H9 (cell line): Measurements from ENCODE around the gene CDK14. TPM values are rescaled to one million over a fixed set of nuclear protein-coding genes. Genes with fewer than 3 reads are reported as not detected.

Experiments used
- DNase-seq: peaks from one replicate; pipeline ENCODE4 v3.0.0-alpha.2; 2017
- H2AFZ ChIP-seq: one replicate; pipeline ENCODE4 v1.6.1; 2013; ENCODE audit warnings: mild to moderate bottlenecking, low read length, control low read depth, moderate library complexity
- H2AK5ac ChIP-seq: 2 replicates; pipeline ENCODE4 v1.6.1; 2013; ENCODE audit warnings: low read length, control low read depth, mixed read lengths; ENCODE audit not compliant: insufficient read length
- H2BK120ac ChIP-seq: one replicate; pipeline ENCODE4 v1.6.1; 2013; ENCODE audit warnings: low read depth, mild to moderate bottlenecking, low read length, control low read depth, inconsistent platforms; ENCODE audit not compliant: poor library complexity, severe bottlenecking
- H2BK12ac ChIP-seq: 2 replicates; pipeline ENCODE4 v1.6.1; 2013; ENCODE audit warnings: low read length, control low read depth, mixed read lengths, low read depth; ENCODE audit not compliant: insufficient read length
- H2BK15ac ChIP-seq: 2 replicates; pipeline ENCODE4 v1.6.1; 2013; ENCODE audit warnings: low read depth, low read length, control low read depth
- H2BK20ac ChIP-seq: one replicate; pipeline ENCODE4 v1.6.1; 2013; ENCODE audit warnings: low read depth, mild to moderate bottlenecking, low read length, control low read depth, inconsistent platforms; ENCODE audit not compliant: poor library complexity, severe bottlenecking
- H2BK5ac ChIP-seq: 2 replicates; pipeline ENCODE4 v1.6.1; 2013; ENCODE audit warnings: low read length, control low read depth, mixed read lengths; ENCODE audit not compliant: insufficient read length
- H3K14ac ChIP-seq: 2 replicates; pipeline ENCODE4 v1.6.1; 2013; ENCODE audit warnings: low read length, control low read depth; ENCODE audit not compliant: insufficient read depth
- H3K18ac ChIP-seq: 2 replicates; pipeline ENCODE4 v1.6.1; 2013; ENCODE audit warnings: low read depth, mild to moderate bottlenecking, mixed read lengths, low read length, control low read depth; ENCODE audit not compliant: insufficient read length
- H3K23ac ChIP-seq: 2 replicates; pipeline ENCODE4 v1.6.1; 2013; ENCODE audit warnings: low read length, control low read depth, mixed read lengths, low read depth; ENCODE audit not compliant: insufficient read length
- H3K23me2 ChIP-seq: 2 replicates; pipeline ENCODE4 v1.6.1; 2013; ENCODE audit warnings: low read depth, mild to moderate bottlenecking, mixed read lengths, low read length, control low read depth; ENCODE audit not compliant: insufficient read length, poor library complexity, severe bottlenecking
- H3K27ac ChIP-seq: 2 replicates; pipeline ENCODE4 v1.5.1; 2013; ENCODE audit warnings: low read length, control low read depth, mixed read lengths, low read depth; ENCODE audit not compliant: insufficient read length
- H3K27me3 ChIP-seq: 2 replicates; pipeline ENCODE4 v1.6.1; 2013; ENCODE audit warnings: low read length, control low read depth, inconsistent platforms; ENCODE audit not compliant: insufficient read depth
- H3K4ac ChIP-seq: 2 replicates; pipeline ENCODE4 v1.6.1; 2013; ENCODE audit warnings: low read depth, mild to moderate bottlenecking, control low read depth, inconsistent platforms, low read length, moderate library complexity
- H3K4me1 ChIP-seq: 2 replicates; pipeline ENCODE4 v1.6.1; 2013; ENCODE audit warnings: low read length, control low read depth, inconsistent platforms; ENCODE audit not compliant: insufficient read depth
- H3K4me2 ChIP-seq: 2 replicates; pipeline ENCODE4 v1.6.1; 2013; ENCODE audit warnings: low read length, control low read depth, mixed read lengths; ENCODE audit not compliant: insufficient read length, insufficient read depth
- H3K56ac ChIP-seq: 2 replicates; pipeline ENCODE4 v1.6.1; 2013; ENCODE audit warnings: low read depth, mild to moderate bottlenecking, mixed read lengths, low read length, control low read depth; ENCODE audit not compliant: insufficient read length
- H3K79me1 ChIP-seq: 2 replicates; pipeline ENCODE4 v1.6.1; 2013; ENCODE audit warnings: low read depth, mild to moderate bottlenecking, moderate library complexity, low read length, control low read depth, inconsistent platforms; ENCODE audit not compliant: insufficient read depth, poor library complexity, severe bottlenecking
- H3K79me2 ChIP-seq: 2 replicates; pipeline ENCODE4 v1.6.1; 2013; ENCODE audit warnings: low read length, control low read depth, inconsistent platforms; ENCODE audit not compliant: insufficient read depth
- H3K9ac ChIP-seq: 2 replicates; pipeline ENCODE4 v1.6.1; 2013; ENCODE audit warnings: low read length, control low read depth, mixed read lengths; ENCODE audit not compliant: insufficient read length; ENCODE audit errors: extremely low read depth
- H3K9me3 ChIP-seq: one replicate; pipeline ENCODE4 v1.6.1; 2013; ENCODE audit warnings: low read depth, low read length, inconsistent platforms; ENCODE audit not compliant: control insufficient read depth
- H3T11ph ChIP-seq: one replicate; pipeline ENCODE4 v1.6.1; 2013; ENCODE audit warnings: mild to moderate bottlenecking, low read length, control low read depth, inconsistent platforms
- H4K20me1 ChIP-seq: one replicate; pipeline ENCODE4 v1.6.1; 2013; ENCODE audit not compliant: control insufficient read depth, insufficient read length, insufficient read depth
- H4K5ac ChIP-seq: 2 replicates; pipeline ENCODE4 v1.6.1; 2013; ENCODE audit warnings: low read depth, mild to moderate bottlenecking, mixed read lengths, low read length, control low read depth; ENCODE audit not compliant: insufficient read length
- H4K8ac ChIP-seq: replicated peaks from 2 replicates; pipeline ENCODE4 v1.6.1; 2013; ENCODE audit warnings: low read length, control low read depth, mixed read lengths, low read depth; ENCODE audit not compliant: insufficient read length
- H4K91ac ChIP-seq: 2 replicates; pipeline ENCODE4 v1.6.1; 2013; ENCODE audit warnings: low read depth, mild to moderate bottlenecking, moderate library complexity, mixed read lengths, low read length, control low read depth; ENCODE audit not compliant: insufficient read length
- H3K27ac Mint-ChIP-seq, 3 experiments: 2 replicates in 2 of 3; 3 replicates in 1 of 3; pipeline ENCODE4 v1.8.0; 2020 to 2021; ENCODE audit warnings: mixed read lengths in 3 of 3, mild to moderate bottlenecking in 1 of 3, moderate library complexity in 1 of 3
- H3K27me3 Mint-ChIP-seq: 2 replicates; pipeline ENCODE4 v1.8.0; 2021; ENCODE audit warnings: low read depth, mild to moderate bottlenecking, moderate library complexity, mixed read lengths
- H3K36me3 Mint-ChIP-seq, 3 experiments: 2 replicates in 2 of 3; 3 replicates in 1 of 3; pipeline ENCODE4 v1.8.0; 2020 to 2021; ENCODE audit warnings: low read depth in 3 of 3, mixed read lengths in 3 of 3; ENCODE audit not compliant: insufficient read depth in 1 of 3
- H3K4me1 Mint-ChIP-seq, 2 experiments: 2 replicates each; pipeline ENCODE4 v1.8.0; 2020; ENCODE audit warnings: mixed read lengths in 2 of 2
- H3K4me3 Mint-ChIP-seq, 2 experiments: 2 replicates in 1 of 2; 3 replicates in 1 of 2; pipeline ENCODE4 v1.8.0; 2020 to 2021; ENCODE audit warnings: mild to moderate bottlenecking in 2 of 2, mixed read lengths in 2 of 2, moderate library complexity in 1 of 2
- H3K9me3 Mint-ChIP-seq, 2 experiments: 2 replicates in 1 of 2; 3 replicates in 1 of 2; pipeline ENCODE4 v1.8.0; 2020; ENCODE audit warnings: mild to moderate bottlenecking in 2 of 2, mixed read lengths in 2 of 2, moderate library complexity in 1 of 2
- CTCF ChIP-seq: fragments of 200-600 bp; sonication (generic); conservative IDR thresholded peaks from 3 replicates; pipeline ENCODE4 v1.8.0; 2021; ENCODE audit warnings: antibody characterized with exemption, mild to moderate bottlenecking
- WGBS: extraction: QIAGEN DNeasy Blood & Tissue Kit; methylation state at CpG from one replicate; pipeline ENCODE4 v1.1.7; 2013; ENCODE audit warnings: missing lambda C conversion rate, low lambda C conversion rate, mixed read lengths; ENCODE audit not compliant: insufficient read length; ENCODE audit errors: extremely low coverage; 5-methylcytosine and 5-hydroxymethylcytosine counted together
- total RNA-seq: library from RNA; stranded (reverse); gene quantifications from 2 replicates; pipeline ENCODE4 v1.2.1, GENCODE V29; 2021

The CDK14 gene
- total RNA-seq, 1 experiment from 2014 or later, result 23.9 TPM

- no peak for TF ChIP-seq CTCF
- Histone ChIP-seq H3K4ac (no peak overlapping the region), H3K56ac (no peak overlapping the region), H2BK20ac (no peak overlapping the region), H2AK5ac (no peak overlapping the region), H2BK120ac (no peak overlapping the region), H2BK5ac (no peak overlapping the region), H4K91ac (no peak overlapping the region), H3K79me1 (no peaks in the 10 kb centered on the region), H3K27ac (no peak overlapping the region), H3K23me2 (no peaks in the 10 kb centered on the region), H2AFZ (no peak overlapping the region), H3K9ac (no peak overlapping the region), H3K4me2 (no peak overlapping the region), H3T11ph (no peak overlapping the region), H3K27me3 (peaks cover 1% of the 10 kb centered on the region; the same call in 1 of the 2 replicates), H3K23ac (no peak overlapping the region), H3K14ac (no peak overlapping the region), H4K8ac (no peak overlapping the region), H2BK12ac (no peak overlapping the region), H3K4me1 (0 out of 2 replicates have a peak, but pooled peaks cover 2% of the 10 kb centered on the region), H4K20me1 (no peaks in the 10 kb centered on the region), H4K5ac (no peak overlapping the region), H3K9me3 (no peaks in the 10 kb centered on the region), H2BK15ac (no peak overlapping the region), H3K79me2 (no peaks in the 10 kb centered on the region), H3K18ac (no peak overlapping the region)
- no CpG with 5 or more reads among the region's 11 CpGs for WGBS
- Mint-ChIP-seq H3K27me3 (no peaks in the 10 kb centered on the region; the same call in none of the 2 replicates), H3K4me3 (no peak overlapping the region), H3K9me3 (peaks cover 15 to 17% of the 10 kb centered on the region in 2 experiments), H3K36me3 (peaks cover 3 to 20% (median 12%) of the 10 kb centered on the region in 3 experiments), H3K27ac (no peak overlapping the region), H3K4me1 (peaks cover 12 to 14% of the 10 kb centered on the region in 2 experiments)
- DNase-seq, result no peak
Observed at GRCh38 chr7:91168871-91169829, 573.0 kb downstream of the CDK14 start.
